ENCODE data around the gene DHRS7. TPM values are rescaled to one million over a fixed set of nuclear protein-coding genes. Genes with fewer than 3 reads are reported as not detected.

Gene DHRS7
- total and polyA plus RNA-seq, 9 of the 15 experiments (the other 6 are each of a cell fraction or from before 2014, with no cell fraction given) = 10.2 to 20.1 (median 15.7) TPM

DNA sequence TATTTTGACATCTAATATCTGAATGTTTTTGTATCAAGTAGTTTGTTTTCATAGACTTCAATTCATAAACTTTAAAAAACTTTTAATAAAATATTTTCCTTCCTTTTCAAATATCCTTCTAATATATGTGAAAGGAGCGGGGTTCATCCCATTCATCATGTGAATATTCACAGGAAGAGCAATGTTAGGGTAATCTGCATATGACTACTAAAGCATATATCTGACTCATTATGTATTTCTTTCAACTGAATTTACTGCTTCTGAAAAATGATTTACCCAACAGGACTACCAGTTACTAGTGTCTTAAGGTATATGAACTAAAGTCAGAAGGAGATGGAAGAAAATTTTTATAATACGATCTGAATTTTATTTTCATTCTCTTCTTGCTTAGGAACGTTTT is 30.5 kb downstream of the DHRS7 start (continued):
- TF ChIP-seq MEF2D (tag; conservative IDR thresholded peaks at IDR 0.05; ENCODE audit: low read depth) (no peak), L3MBTL2 (IDR thresholded peaks at IDR 0.05) (no peak)

GRCh38 chr14:60133487-60133886 is 31.7 kb downstream of the DHRS7 start:
- no peaks in the 10 kb centered on the region for H3K79me2 ChIP-seq (ENCODE audit: control insufficient read depth, insufficient read depth, low read length)
- H4K20me1 ChIP-seq (replicated peaks; ENCODE audit: control insufficient read depth, insufficient read depth, low read length) = no peaks in the 10 kb centered on the region
- WGBS (ENCODE audit: insufficient coverage, low coverage, missing lambda C conversion rate) = 78% methylated on average over 2 of the region's 2 CpGs
- FAIRE-seq (no peak), ATAC-seq (no peak), DNase-seq (ENCODE audit: extremely low read depth in 1 of 4, low spot score in 3 of 4) (no peak)
- no peak overlapping the region for H2AFZ ChIP-seq (ENCODE audit: low read depth, low read length)
- H3K9me1 ChIP-seq (ENCODE audit: control insufficient read depth, insufficient read depth, low read length) = no peaks in the 10 kb centered on the region
- H3K27ac ChIP-seq (ENCODE audit: extremely low read depth, low read depth, low read length) = no peak overlapping the region
- intact Hi-C loops (cut with micrococcal nuclease) (no loop called here), in situ Hi-C loops (cut with MboI) (no loop called here)
- CTCF ChIA-PET (ENCODE audit: low intra/inter-chr PET ratio) = no interaction called here
- TF ChIP-seq TGIF2 (CRISPR knock-in tag; IDR thresholded peaks at IDR 0.05) = no peak
- TF ChIP-seq DLX4 (CRISPR knock-in tag; IDR thresholded peaks at IDR 0.05) = no peak
- no peak for TF ChIP-seq TRIM24 (IDR thresholded peaks at IDR 0.05)
- TF ChIP-seq CHD1 (IDR thresholded peaks at IDR 0.05; ENCODE audit: low read length) = no peak
- TF ChIP-seq PRDM10 (IDR thresholded peaks at IDR 0.05; ENCODE audit: partially characterized antibody) = no peak
- no peak for TF ChIP-seq USF1 (CRISPR knock-in tag; IDR thresholded peaks at IDR 0.05)
- no peak for TF ChIP-seq CSDE1 (IDR thresholded peaks at IDR 0.05)
- TF ChIP-seq EP400 (IDR thresholded peaks at IDR 0.05) = no peak
- H3K27me3 ChIP-seq (ENCODE audit: control insufficient read depth in 2 of 2, insufficient read depth in 2 of 2, low read length in 2 of 2) = no peaks in the 10 kb centered on the region
- no peaks in the 10 kb centered on the region for H3K9me3 ChIP-seq (replicated peaks; ENCODE audit: control insufficient read depth, insufficient read depth, low read depth, low read length)
- H3K4me2 ChIP-seq (ENCODE audit: insufficient read depth, low read length) = no peak overlapping the region
- H3K36me3 ChIP-seq (ENCODE audit: control insufficient read depth, insufficient read depth, low read length) = peaks cover 19% of the 10 kb centered on the region; the same call in 1 of the 3 replicates
- POLR2A ChIA-PET = interaction anchor here (1.1 kb wide), 1 partner anchor 8 kb away, joined by 3 read pairs; no protein-coding TSS in a partner anchor
- H3K4me3 ChIP-seq = no peak overlapping the region
- H3K9ac ChIP-seq (ENCODE audit: insufficient read depth in 1 of 2, low read depth in 2 of 2, low read length in 2 of 2) = no peak overlapping the region
- no peaks in the 10 kb centered on the region; a peak in 1 of 5 replicates for H3K4me1 ChIP-seq (replicated peaks in 1 of 2; ENCODE audit: control insufficient read depth in 2 of 2, insufficient read depth in 2 of 2, low read length in 2 of 2)
- no TSS peak for BruUV-seq (replicated peaks)
